RWPE2 (cell line): ENCODE data around the gene FLT3LG.
A peak's percentile ranks its signal among the peaks of the same experiment; 100 is the strongest.

Source experiments
- ATAC-seq: fragments of 200-7000 bp; cut with Tn5 transposase; 3 replicates; pipeline ENCODE4 v1.9.1; 2021; ENCODE audit warnings: low read depth
- DNase-seq: peaks from one replicate; pipeline ENCODE4 v3.0.0-alpha.2; 2020; ENCODE audit warnings: low spot score
- H3K27ac ChIP-seq: fragments of 450-650 bp; 2 replicates; pipeline ENCODE4 v1.5.1; 2017; ENCODE audit warnings: mild to moderate bottlenecking; ENCODE audit not compliant: poor library complexity, severe bottlenecking
- H3K27me3 ChIP-seq: fragments of 250-450 bp; sonication (Bioruptor Pico); 2 replicates; pipeline ENCODE4 v1.5.1; 2021; ENCODE audit warnings: mild to moderate bottlenecking, moderate library complexity; ENCODE audit not compliant: insufficient read depth, poor library complexity, severe bottlenecking
- H3K36me3 ChIP-seq: fragments of 250-450 bp; sonication (Bioruptor Pico); 2 replicates; pipeline ENCODE4 v1.5.1; 2020; ENCODE audit warnings: low read depth, mild to moderate bottlenecking, moderate library complexity
- H3K4me1 ChIP-seq: fragments of 250-450 bp; sonication (Bioruptor Pico); 2 replicates; pipeline ENCODE4 v1.5.1; 2021; ENCODE audit warnings: mild to moderate bottlenecking, moderate library complexity; ENCODE audit not compliant: insufficient read depth, poor library complexity, severe bottlenecking
- H3K4me3 ChIP-seq: fragments of 250-450 bp; sonication (Bioruptor Pico); 2 replicates; pipeline ENCODE4 v1.5.1; 2021; ENCODE audit warnings: mild to moderate bottlenecking, moderate library complexity; ENCODE audit not compliant: severe bottlenecking
- H3K9me3 ChIP-seq: fragments of 250-450 bp; sonication (Bioruptor Pico); 2 replicates; pipeline ENCODE4 v1.5.1; 2021; ENCODE audit warnings: mild to moderate bottlenecking, moderate library complexity; ENCODE audit not compliant: severe bottlenecking
- CTCF ChIP-seq: fragments of 450-650 bp; IDR thresholded peaks from one replicate; pipeline ENCODE4 v1.5.1; 2017; ENCODE audit warnings: mild to moderate bottlenecking, moderate library complexity; ENCODE audit not compliant: poor library complexity, severe bottlenecking

The FLT3LG gene

GRCh38 chr19:49524812-49525455, 50.9 kb downstream of the FLT3LG start:
- Histone ChIP-seq H3K27ac (no peak overlapping the region), H3K4me3 (no peak overlapping the region), H3K36me3 (no peaks in the 10 kb centered on the region), H3K9me3 (no peaks in the 10 kb centered on the region), H3K4me1 (no peaks in the 10 kb centered on the region), H3K27me3 (no peaks in the 10 kb centered on the region)
- DNase-seq (no peak), ATAC-seq (no peak)
- no peak for TF ChIP-seq CTCF

GRCh38 chr19:49528211-49528771, 54.3 kb downstream of the FLT3LG start:
- H3K27ac ChIP-seq = no peak overlapping the region
- peak overlapping the region; percentile 26 for H3K4me3 ChIP-seq
- no peak for DNase-seq
- H3K9me3 ChIP-seq = no peaks in the 10 kb centered on the region
- H3K36me3 ChIP-seq = no peaks in the 10 kb centered on the region
- H3K4me1 ChIP-seq = no peaks in the 10 kb centered on the region
- H3K27me3 ChIP-seq = no peaks in the 10 kb centered on the region
- no peak for TF ChIP-seq CTCF
- no peak for ATAC-seq

- no peak for ATAC-seq
- no peak for TF ChIP-seq CTCF
These were observed 56.7 kb downstream of the FLT3LG start for GRCh38 chr19:49530708-49531107.

DNA sequence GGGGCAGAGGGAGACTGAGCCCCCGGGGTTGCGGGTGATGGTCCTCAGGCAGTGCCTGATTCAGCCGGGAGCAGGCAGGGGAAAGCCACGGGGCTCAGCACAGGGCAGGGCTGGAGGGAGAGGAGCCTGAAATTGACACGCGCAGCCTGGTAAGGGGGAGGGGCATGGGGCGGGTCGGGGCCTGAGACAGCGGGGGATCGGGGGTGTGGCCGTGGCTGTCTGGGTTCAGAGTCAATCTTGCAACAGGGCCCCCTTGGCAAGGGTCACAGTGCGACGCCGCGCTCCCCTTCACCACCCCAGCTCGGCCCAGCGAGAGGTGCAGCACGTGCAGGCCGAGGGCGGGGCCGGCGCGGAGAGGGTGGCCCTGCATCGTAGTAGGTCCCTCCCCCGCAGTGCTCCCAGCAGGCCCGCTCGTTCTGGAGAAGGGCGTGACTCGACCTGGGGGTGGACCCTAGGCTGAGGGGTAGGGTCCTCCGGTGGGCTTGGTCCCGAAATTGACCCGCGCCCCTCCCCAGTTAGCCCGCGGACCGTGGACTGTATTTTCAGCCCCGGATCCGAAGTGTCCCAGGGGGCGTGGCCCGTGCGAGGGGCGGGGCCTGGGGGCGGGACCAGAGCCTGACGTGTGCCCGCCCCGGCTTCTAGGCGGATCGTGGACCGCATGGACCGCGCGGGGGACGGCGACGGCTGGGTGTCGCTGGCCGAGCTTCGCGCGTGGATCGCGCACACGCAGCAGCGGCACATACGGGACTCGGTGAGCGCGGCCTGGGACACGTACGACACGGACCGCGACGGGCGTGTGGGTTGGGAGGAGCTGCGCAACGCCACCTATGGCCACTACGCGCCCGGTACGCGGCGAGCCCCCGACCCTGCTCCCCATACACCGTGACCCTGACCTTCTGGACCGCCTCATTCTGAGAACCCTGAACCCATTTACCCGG, 59.8 kb downstream of the FLT3LG start:
- Histone ChIP-seq H3K27me3 (no peaks in the 10 kb centered on the region), H3K27ac (no peak overlapping the region), H3K4me1 (no peaks in the 10 kb centered on the region), H3K36me3 (no peaks in the 10 kb centered on the region), H3K4me3 (peak overlapping the region; percentile 39), H3K9me3 (no peaks in the 10 kb centered on the region)
- ATAC-seq = peak; percentile 87
- peak; percentile 39 for TF ChIP-seq CTCF
- no peak for DNase-seq

More at GRCh38 chr19:49530708-49531107, 56.7 kb downstream of the FLT3LG start:
- no peaks in the 10 kb centered on the region for H3K9me3 ChIP-seq
- no peak for DNase-seq
- H3K27ac ChIP-seq = no peak overlapping the region
- H3K27me3 ChIP-seq = no peaks in the 10 kb centered on the region
- no peak overlapping the region for H3K4me3 ChIP-seq
- H3K36me3 ChIP-seq = no peaks in the 10 kb centered on the region
- H3K4me1 ChIP-seq = no peaks in the 10 kb centered on the region
